Activated CD8-positive, alpha-beta T cell treated with anti-CD3 and anti-CD28 coated beads for 36 hours (primary cell): ENCODE results near the gene IDI1. TPM values are rescaled to one million over a fixed set of nuclear protein-coding genes. Genes with fewer than 3 reads are reported as not detected.
"Not testable (repeated sequence)": the region's sequence is repeated elsewhere in the genome, so short reads cannot be mapped to it uniquely, and the experiment has no call there.

Experiments used
- ATAC-seq: fragments of 200-7000 bp; cut with Tn5 transposase; one replicate; pipeline ENCODE4 v1.10.0; 2021; ENCODE audit warnings: mild to moderate bottlenecking, moderate library complexity
- CTCF ChIA-PET: fragments of 350-600 bp; sonication (Branson Sonifier 250); formaldehyde crosslinking; loops from one replicate; lab custom pipeline; 2021; ENCODE audit warnings: antibody characterized with exemption; lab: Charles Lee
- POLR2A ChIA-PET: fragments of 350-600 bp; sonication (Branson Sonifier 250); formaldehyde crosslinking; loops from one replicate; lab custom pipeline; 2021; ENCODE audit warnings: antibody characterized with exemption; lab: Charles Lee
- DNase-seq: peaks from one replicate; pipeline ENCODE4 v3.0.0-alpha.2; 2020
- H3K27ac Mint-ChIP-seq: one replicate; pipeline ENCODE4 v1.8.0; 2021; ENCODE audit warnings: mild to moderate bottlenecking, mixed read lengths
- H3K27me3 Mint-ChIP-seq: one replicate; pipeline ENCODE4 v1.8.0; 2021; ENCODE audit warnings: mixed read lengths
- H3K36me3 Mint-ChIP-seq: one replicate; pipeline ENCODE4 v1.8.0; 2021; ENCODE audit warnings: low read depth, mixed read lengths
- H3K4me1 Mint-ChIP-seq: one replicate; pipeline ENCODE4 v1.8.0; 2021; ENCODE audit warnings: low read depth, mixed read lengths
- H3K4me3 Mint-ChIP-seq: one replicate; pipeline ENCODE4 v1.8.0; 2021; ENCODE audit warnings: mild to moderate bottlenecking, moderate library complexity, mixed read lengths
- H3K9me3 Mint-ChIP-seq: one replicate; pipeline ENCODE4 v1.8.0; 2021; ENCODE audit warnings: mixed read lengths
- CTCF ChIP-seq: fragments of 200-600 bp; IDR thresholded peaks from one replicate; pipeline ENCODE4 v1.8.0; 2022; ENCODE audit warnings: antibody characterized with exemption, mild to moderate bottlenecking
- intact Hi-C: fragments of 100-400 bp; cut with micrococcal nuclease; formaldehyde crosslinking; loops from one replicate; pipeline ENCODE4 v1.10.0; 2022
- total RNA-seq, 2 experiments: library from RNA; stranded (reverse); gene quantifications; one replicate each; pipeline ENCODE4 v1.2.3, GENCODE V29; 2021

IDI1 gene
- total RNA-seq, 2 experiments from 2014 or later = 67.7 to 69.5 TPM

DNA sequence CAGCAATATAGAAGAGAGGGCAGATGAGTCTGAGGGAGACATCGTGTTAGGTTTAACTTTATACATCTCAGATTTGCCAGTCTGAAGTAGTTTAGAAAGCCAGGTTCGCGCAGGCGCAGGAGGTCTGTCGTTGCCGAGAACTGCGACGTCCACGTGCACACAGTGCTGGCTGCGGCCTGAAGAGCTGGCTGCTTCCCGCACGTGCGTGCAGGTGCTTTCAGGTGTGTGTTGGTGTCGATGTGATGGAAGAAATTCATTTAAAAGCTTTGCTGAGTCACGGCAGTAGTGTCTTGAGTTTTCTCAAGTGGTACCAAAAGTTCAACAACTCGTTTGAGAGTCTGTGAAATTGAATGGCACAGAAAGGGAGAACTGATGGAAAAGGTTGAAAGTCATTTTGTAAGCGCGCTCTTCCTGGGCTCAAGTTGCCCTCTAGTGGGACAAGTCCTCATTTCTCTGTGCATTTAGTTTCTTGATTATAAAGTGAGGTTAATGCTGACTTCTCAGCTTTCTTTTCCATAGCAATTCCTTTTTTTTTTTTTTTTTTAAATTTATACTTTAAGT lies 25.9 kb upstream of the IDI1 start:
- DNase-seq (no peak), ATAC-seq (no peak)
- peaks cover 16% of the 10 kb centered on the region for H3K4me1 Mint-ChIP-seq
- no peak overlapping the region for H3K4me3 Mint-ChIP-seq
- CTCF ChIA-PET = interaction anchor here (0.7 to 1.8 kb wide), 8 partner anchors 12 to 146 kb away, joined by 3 to 5 read pairs (median 4); partner anchors contain the start of gene IDI1
- peaks cover 12% of the 10 kb centered on the region for H3K36me3 Mint-ChIP-seq
- peak; percentile 45 for TF ChIP-seq CTCF
- H3K27me3 Mint-ChIP-seq = no peaks in the 10 kb centered on the region
- POLR2A ChIA-PET = no interaction called here
- intact Hi-C loops = no loop called here
- peak overlapping the region; percentile 11 for H3K27ac Mint-ChIP-seq
- no peaks in the 10 kb centered on the region for H3K9me3 Mint-ChIP-seq

- CTCF ChIA-PET = interaction anchor here (0.7 to 1.8 kb wide), 5 partner anchors 11 to 145 kb away, joined by 3 to 5 read pairs (median 4); partner anchors contain the start of gene IDI1
- DNase-seq (peak; percentile 33), ATAC-seq (peak; percentile 74)
- peaks cover 22% of the 10 kb centered on the region for H3K4me1 Mint-ChIP-seq
- intact Hi-C loops = no loop called here
- TF ChIP-seq CTCF = peak; percentile 47
- peak overlapping the region; percentile 11 for H3K27ac Mint-ChIP-seq
- H3K9me3 Mint-ChIP-seq = no peaks in the 10 kb centered on the region
- no peak overlapping the region for H3K4me3 Mint-ChIP-seq
- POLR2A ChIA-PET = interaction anchor here (1.1 kb wide), 1 partner anchor 26 kb away, joined by 3 read pairs; no protein-coding TSS in a partner anchor
- no peaks in the 10 kb centered on the region for H3K27me3 Mint-ChIP-seq
- H3K36me3 Mint-ChIP-seq = peaks cover 10% of the 10 kb centered on the region
Observed at GRCh38 chr10:1074052-1074747, 25.3 kb upstream of the IDI1 start.

- ChIA-PET CTCF (no interaction called here), POLR2A (interaction anchor here (1.1 kb wide), 1 partner anchor 32 kb away, joined by 3 read pairs; no protein-coding TSS in a partner anchor)
- intact Hi-C loops = no loop called here
Observed at GRCh38 chr10:1070919-1071318, 22.0 kb upstream of the IDI1 start.

DNA sequence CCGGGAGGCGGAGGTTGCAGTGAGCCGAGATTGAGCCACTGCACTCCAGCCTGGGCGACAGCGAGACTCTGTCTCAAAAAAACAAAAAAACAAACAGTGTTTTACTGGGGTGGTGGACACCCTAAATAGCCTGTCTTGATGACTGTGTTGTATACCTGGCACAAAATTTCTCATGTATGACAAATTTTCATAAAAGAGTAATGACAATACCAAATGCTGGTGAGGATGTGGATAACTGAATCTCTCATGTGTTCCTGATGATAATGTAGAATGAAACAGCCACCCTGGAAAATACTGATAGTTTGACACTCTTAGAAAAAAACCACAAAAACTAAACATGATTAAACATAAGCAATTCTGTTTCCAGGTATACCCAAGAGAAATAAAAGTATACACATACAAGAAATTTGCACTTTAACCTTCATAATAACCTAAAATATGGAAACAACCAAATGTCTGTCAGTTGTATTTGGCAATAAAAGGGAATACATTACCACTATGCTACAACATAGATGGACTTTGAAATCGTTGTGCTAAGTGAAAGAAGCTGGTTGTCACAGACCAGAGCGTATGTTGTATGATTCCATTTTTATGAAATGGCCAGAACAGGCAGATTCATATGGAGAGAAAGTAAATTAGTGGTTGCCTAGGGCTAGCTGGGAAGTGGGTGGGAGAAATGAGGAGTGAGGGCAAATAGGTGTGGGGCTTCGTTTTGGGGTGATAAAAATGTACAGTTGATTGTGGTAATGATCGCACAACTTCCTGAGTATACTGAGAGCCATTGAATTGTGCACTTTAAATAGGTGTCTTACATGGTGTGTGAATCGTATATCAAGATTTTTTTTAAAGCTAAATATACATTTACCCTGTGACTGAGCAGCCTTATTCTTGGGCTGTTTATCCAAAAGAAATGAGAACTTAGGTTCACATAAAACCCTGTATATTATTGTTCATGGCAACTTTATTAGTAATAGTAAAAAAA lies 19.8 kb upstream of the IDI1 start:
- intact Hi-C loops = no loop called here
- Mint-ChIP-seq H3K4me1 (peaks cover 43% of the 10 kb centered on the region), H3K9me3 (no peaks in the 10 kb centered on the region), H3K4me3 (no peak overlapping the region), H3K36me3 (peaks cover 13% of the 10 kb centered on the region), H3K27ac (peak overlapping the region; percentile 31), H3K27me3 (no peaks in the 10 kb centered on the region)
- ATAC-seq (peak; percentile 63), DNase-seq (no peak)
- CTCF ChIA-PET = no interaction called here
- POLR2A ChIA-PET = interaction anchor here (0.8 kb wide), 1 partner anchor 606 kb away, joined by 3 read pairs; no protein-coding TSS in a partner anchor
- TF ChIP-seq CTCF = no peak

More at GRCh38 chr10:1070919-1071318, 22.0 kb upstream of the IDI1 start:
- no peak overlapping the region for H3K4me3 Mint-ChIP-seq
- TF ChIP-seq CTCF = no peak
- ATAC-seq (no peak), DNase-seq (no peak)
- H3K27ac Mint-ChIP-seq = no peak overlapping the region
- H3K4me1 Mint-ChIP-seq = peaks cover 39% of the 10 kb centered on the region
- peaks cover 6% of the 10 kb centered on the region for H3K36me3 Mint-ChIP-seq
- no peaks in the 10 kb centered on the region for H3K27me3 Mint-ChIP-seq
- H3K9me3 Mint-ChIP-seq = no peaks in the 10 kb centered on the region

GRCh38 chr10:1066734-1067133 lies 17.8 kb upstream of the IDI1 start:
- POLR2A ChIA-PET, H3K4me3 Mint-ChIP-seq, H3K27me3 Mint-ChIP-seq, intact Hi-C loops, ATAC-seq, DNase-seq, H3K9me3 Mint-ChIP-seq, CTCF ChIA-PET: not testable (repeated sequence)
- peak overlapping the region; percentile 16 for H3K27ac Mint-ChIP-seq
- H3K36me3 Mint-ChIP-seq = peaks cover 12% of the 10 kb centered on the region
- peaks cover 61% of the 10 kb centered on the region for H3K4me1 Mint-ChIP-seq
